ENCODE measurements around the gene GATAD2A.
A peak's percentile ranks its signal among the peaks of the same experiment; 100 is the strongest.

The GATAD2A gene

GRCh38 chr19:19490214-19490968 is 84.9 kb downstream of the GATAD2A start:
- no peak overlapping the region for H2AFZ ChIP-seq (ENCODE audit: low read length)
- H3K9me3 ChIP-seq (ENCODE audit: insufficient read depth, low read depth, low read length): no peaks in the 10 kb centered on the region
- peak overlapping the region; percentile 61 for H3K9ac ChIP-seq (ENCODE audit: low read depth, low read length, poor library complexity, severe bottlenecking)
- H3K27me3 ChIP-seq (ENCODE audit: insufficient read depth, low read length, poor library complexity, severe bottlenecking): no peaks in the 10 kb centered on the region
- peaks cover 28% of the 10 kb centered on the region for H3K4me1 ChIP-seq (ENCODE audit: insufficient read depth, low read length, poor library complexity, severe bottlenecking)
- peaks cover 54% of the 10 kb centered on the region; the same call in 1 of the 2 replicates for H3K36me3 ChIP-seq (ENCODE audit: insufficient read depth, low read length)
- peak; percentile 80 for TF ChIP-seq CTCF (conservative IDR thresholded peaks at IDR 0.05; ENCODE audit: low read length)
- TF ChIP-seq EZH2phosphoT487 (IDR thresholded peaks at IDR 0.05; ENCODE audit: borderline replicate concordance): no peak
- H3K79me2 ChIP-seq (ENCODE audit: insufficient read depth, low read length): peaks cover 67% of the 10 kb centered on the region
- peak overlapping the region; percentile 62 for H3K4me2 ChIP-seq (ENCODE audit: low read depth, low read length, poor library complexity, severe bottlenecking)
- peaks cover 20% of the 10 kb centered on the region for H4K20me1 ChIP-seq (ENCODE audit: insufficient read depth, low read length, poor library complexity, severe bottlenecking)
- peaks cover 8% of the 10 kb centered on the region; the same call in 1 of the 2 replicates for H3F3A ChIP-seq (ENCODE audit: low read depth)
- H3K4me3 ChIP-seq (ENCODE audit: low read length, poor library complexity, severe bottlenecking): peak overlapping the region; percentile 20
- H3K9me2 ChIP-seq (replicated peaks; ENCODE audit: low read depth, low read length): no peaks in the 10 kb centered on the region

- Histone ChIP-seq H3K9me2 (replicated peaks; ENCODE audit: low read depth, low read length) (no peaks in the 10 kb centered on the region), H3K27me3 (ENCODE audit: insufficient read depth, low read length, poor library complexity, severe bottlenecking) (no peaks in the 10 kb centered on the region), H3K9ac (ENCODE audit: low read depth, low read length, poor library complexity, severe bottlenecking) (no peak overlapping the region), H3K4me3 (ENCODE audit: low read length, poor library complexity, severe bottlenecking) (no peak overlapping the region), H3K9me3 (ENCODE audit: insufficient read depth, low read depth, low read length) (no peaks in the 10 kb centered on the region), H3K79me2 (ENCODE audit: insufficient read depth, low read length) (peaks cover 56% of the 10 kb centered on the region), H3K4me1 (ENCODE audit: insufficient read depth, low read length, poor library complexity, severe bottlenecking) (peaks cover 26% of the 10 kb centered on the region), H4K20me1 (ENCODE audit: insufficient read depth, low read length, poor library complexity, severe bottlenecking) (peaks cover 20% of the 10 kb centered on the region), H2AFZ (ENCODE audit: low read length) (no peak overlapping the region), H3K4me2 (ENCODE audit: low read depth, low read length, poor library complexity, severe bottlenecking) (no peak overlapping the region), H3F3A (ENCODE audit: low read depth) (peaks cover 8% of the 10 kb centered on the region; the same call in 1 of the 2 replicates), H3K36me3 (ENCODE audit: insufficient read depth, low read length) (peaks cover 57% of the 10 kb centered on the region; the same call in 1 of the 2 replicates)
- no peak for TF ChIP-seq CTCF (conservative IDR thresholded peaks at IDR 0.05; ENCODE audit: low read length)
- no peak for TF ChIP-seq EZH2phosphoT487 (IDR thresholded peaks at IDR 0.05; ENCODE audit: borderline replicate concordance)
Measured at GRCh38 chr19:19491321-19492025, 86.0 kb downstream of the GATAD2A start.

- Histone ChIP-seq H3K9me3 (ENCODE audit: insufficient read depth, low read depth, low read length) (no peaks in the 10 kb centered on the region), H3K9me2 (replicated peaks; ENCODE audit: low read depth, low read length) (no peaks in the 10 kb centered on the region), H3K36me3 (ENCODE audit: insufficient read depth, low read length) (peaks cover 56% of the 10 kb centered on the region; the same call in 1 of the 2 replicates), H3K4me3 (ENCODE audit: low read length, poor library complexity, severe bottlenecking) (no peak overlapping the region), H2AFZ (ENCODE audit: low read length) (no peak overlapping the region), H3K27me3 (ENCODE audit: insufficient read depth, low read length, poor library complexity, severe bottlenecking) (no peaks in the 10 kb centered on the region), H3K4me1 (ENCODE audit: insufficient read depth, low read length, poor library complexity, severe bottlenecking) (peaks cover 26% of the 10 kb centered on the region), H3K9ac (ENCODE audit: low read depth, low read length, poor library complexity, severe bottlenecking) (no peak overlapping the region), H3K4me2 (ENCODE audit: low read depth, low read length, poor library complexity, severe bottlenecking) (no peak overlapping the region), H4K20me1 (ENCODE audit: insufficient read depth, low read length, poor library complexity, severe bottlenecking) (peaks cover 20% of the 10 kb centered on the region), H3F3A (ENCODE audit: low read depth) (peaks cover 8% of the 10 kb centered on the region; the same call in 1 of the 2 replicates), H3K79me2 (ENCODE audit: insufficient read depth, low read length) (peaks cover 50% of the 10 kb centered on the region)
- no peak for TF ChIP-seq CTCF (conservative IDR thresholded peaks at IDR 0.05; ENCODE audit: low read length)
Measured at GRCh38 chr19:19492026-19492610, 86.6 kb downstream of the GATAD2A start.

All from Loucy (cell line).